B cell (primary cell): ENCODE measurements around the gene STARD3. TPM values are rescaled to one million over a fixed set of nuclear protein-coding genes. Genes with fewer than 3 reads are reported as not detected.

Experiments used
- ATAC-seq: fragments of 200-7000 bp; cut with Tn5 transposase; one replicate; pipeline ENCODE4 v1.10.0; 2021; ENCODE audit warnings: low read depth, mild to moderate bottlenecking, moderate number of reproducible peaks, moderate library complexity
- CTCF ChIA-PET: fragments of 350-600 bp; sonication (Branson Sonifier 250); formaldehyde crosslinking; loops from one replicate; lab custom pipeline; 2021; ENCODE audit warnings: antibody characterized with exemption, inconsistent platforms; lab: Charles Lee
- POLR2A ChIA-PET: fragments of 350-600 bp; sonication (Branson Sonifier 250); formaldehyde crosslinking; loops from one replicate; lab custom pipeline; 2021; ENCODE audit warnings: antibody characterized with exemption; lab: Charles Lee
- DNase-seq: peaks from one replicate; pipeline ENCODE4 v3.0.0; 2013
- H2AFZ ChIP-seq: 2 replicates; pipeline ENCODE4 v1.6.1; 2012; ENCODE audit warnings: mild to moderate bottlenecking, low read depth, low read length; ENCODE audit not compliant: insufficient read depth, poor library complexity, severe bottlenecking
- H3K27ac ChIP-seq, 2 donors: 1 replicate in 1 of 2; 2 replicates in 1 of 2; pipeline ENCODE4 v1.5.1; 2012 to 2013; ENCODE audit warnings: low read length in 2 of 2, mild to moderate bottlenecking in 2 of 2, moderate library complexity in 1 of 2
- H3K27me3 ChIP-seq, 4 experiments: fragments of 200-600 bp in 1 of 4; sonication (generic) in 1 of 4; replicated peaks in 1 of 4; 1 replicate in 2 of 4; 2 replicates in 2 of 4; pipeline versions ENCODE4 v1.6.1 to v1.7.0; 2013 to 2016; ENCODE audit warnings: low read length in 3 of 4, mild to moderate bottlenecking in 2 of 4, mixed read lengths in 1 of 4, moderate library complexity in 1 of 4; ENCODE audit not compliant: insufficient read depth in 4 of 4, control insufficient read depth in 3 of 4; ENCODE audit errors: control extremely low read depth in 1 of 4
- H3K36me3 ChIP-seq, 2 experiments: replicated peaks in 1 of 2; 1 replicate in 1 of 2; 2 replicates in 1 of 2; pipeline versions ENCODE4 v1.6.1 to v1.7.1; 2013; ENCODE audit warnings: low read length in 1 of 2; ENCODE audit not compliant: insufficient read depth in 2 of 2, control insufficient read depth in 1 of 2; ENCODE audit errors: control extremely low read depth in 1 of 2, extremely low read depth in 1 of 2
- H3K4me1 ChIP-seq, 2 donors: fragments of 200-600 bp in 1 of 2; sonication (generic) in 1 of 2; 1 replicate in 1 of 2; 2 replicates in 1 of 2; pipeline versions ENCODE4 v1.5.1 to v1.6.1; 2013 to 2017; ENCODE audit warnings: low read length in 2 of 2; ENCODE audit not compliant: control insufficient read depth in 2 of 2, insufficient read depth in 2 of 2
- H3K4me2 ChIP-seq: replicated peaks from 2 replicates; pipeline ENCODE3; 2012; ENCODE audit warnings: mild to moderate bottlenecking, low read depth, low read length; ENCODE audit not compliant: poor library complexity, severe bottlenecking
- H3K4me3 ChIP-seq, 5 experiments: fragments of 200-600 bp in 1 of 5; sonication (generic) in 1 of 5; 1 replicate in 3 of 5; 2 replicates in 2 of 5; pipeline versions ENCODE4 v1.5.1 to v1.7.0; 2011 to 2016; ENCODE audit warnings: low read length in 4 of 5, mild to moderate bottlenecking in 4 of 5, low read depth in 2 of 5, control low read depth in 1 of 5, moderate library complexity in 1 of 5; ENCODE audit not compliant: insufficient read depth in 1 of 5; ENCODE audit errors: control extremely low read depth in 1 of 5, extremely low read depth in 1 of 5
- H3K79me2 ChIP-seq: fragments of 200-600 bp; sonication (generic); one replicate; pipeline ENCODE4 v1.6.0; 2016; ENCODE audit warnings: low read length; ENCODE audit not compliant: control insufficient read depth, insufficient read depth
- H3K9ac ChIP-seq: fragments of 200-600 bp; sonication (generic); 2 replicates; pipeline ENCODE4 v1.6.1; 2017; ENCODE audit warnings: mild to moderate bottlenecking, low read length, moderate library complexity
- H3K9me3 ChIP-seq, 3 donors: one replicate each; pipeline versions ENCODE4 v1.6.1 to v1.7.1; 2013; ENCODE audit warnings: low read length in 2 of 3; ENCODE audit not compliant: control insufficient read depth in 2 of 3, insufficient read depth in 1 of 3; ENCODE audit errors: control extremely low read depth in 1 of 3
- H4K20me1 ChIP-seq: 2 replicates; pipeline ENCODE4 v1.6.0; 2012; ENCODE audit warnings: mild to moderate bottlenecking, low read length; ENCODE audit not compliant: insufficient read depth, control insufficient read depth, poor library complexity, severe bottlenecking
- H3K27ac Mint-ChIP-seq: one replicate; pipeline ENCODE4 v1.8.0; 2021; ENCODE audit warnings: mixed read lengths
- H3K27me3 Mint-ChIP-seq: one replicate; pipeline ENCODE4 v1.8.0; 2021; ENCODE audit warnings: mixed read lengths
- H3K4me1 Mint-ChIP-seq: one replicate; pipeline ENCODE4 v1.8.0; 2021; ENCODE audit warnings: mixed read lengths
- H3K4me3 Mint-ChIP-seq: one replicate; pipeline ENCODE4 v1.8.0; 2021; ENCODE audit warnings: mixed read lengths
- H3K9me3 Mint-ChIP-seq: one replicate; pipeline ENCODE4 v1.8.0; 2022; ENCODE audit warnings: mixed read lengths; ENCODE audit not compliant: insufficient read depth
- CTCF ChIP-seq: fragments of 200-600 bp; IDR thresholded peaks from one replicate; pipeline ENCODE4 v1.8.0; 2022; ENCODE audit warnings: antibody characterized with exemption, mild to moderate bottlenecking
- EZH2 ChIP-seq: IDR thresholded peaks from 2 replicates; pipeline ENCODE4 v1.6.1; 2012; ENCODE audit warnings: borderline replicate concordance, low read depth, mild to moderate bottlenecking, moderate library complexity, low read length; ENCODE audit not compliant: insufficient read depth, poor library complexity, severe bottlenecking
- WGBS: methylation state at CpG from one replicate; pipeline ENCODE4 v1.1.5; 2013; ENCODE audit warnings: missing lambda C conversion rate; ENCODE audit not compliant: insufficient coverage; 5-methylcytosine and 5-hydroxymethylcytosine counted together
- intact Hi-C: fragments of 100-400 bp; cut with micrococcal nuclease; formaldehyde crosslinking; loops from one replicate; pipeline ENCODE4 v1.10.0; 2022
- polyA plus RNA-seq: library from polyadenylated mRNA; depleted of rRNA; stranded (reverse); fragments of >200 nt; gene quantifications from 2 replicates; pipeline ENCODE4 v1.2.3, GENCODE V29; 2012
- total RNA-seq, 2 donors: library from RNA; stranded (reverse); fragments of 120-200 nt in 1 of 2; gene quantifications; 1 replicate in 1 of 2; 2 replicates in 1 of 2; pipeline versions ENCODE4 v1.2.3 to v1.2.4, GENCODE V29; 2013 to 2022

STARD3 gene
- total and polyA plus RNA-seq, 2 donors (not counting 1 experiment from before 2014, with no cell fraction given) = 93.1 to 231 TPM

GRCh38 chr17:39688475-39688835 lies 51.5 kb downstream of the STARD3 start:
- intact Hi-C loops = loop anchor here (1.0 to 5.0 kb wide), 5 partner anchors 9 to 264 kb away; partner anchors contain the start of genes CDK12, MIEN1 and PNMT
- Histone ChIP-seq H3K79me2 (no peaks in the 10 kb centered on the region), H3K27me3 (no peaks in the 10 kb centered on the region), H4K20me1 (no peaks in the 10 kb centered on the region), H3K9me3 (no peaks in the 10 kb centered on the region), H3K4me3 (peak overlapping the region; percentile 65 to 92 (median 75)), H3K9ac (peak overlapping the region; percentile 74), H3K36me3 (peaks cover 0 to 12% of the 10 kb centered on the region in 2 experiments), H3K27ac (peak overlapping the region; percentile 70 to 87), H3K4me1 (peaks cover 15 to 18% of the 10 kb centered on the region in 2 donors), H3K4me2 (peak overlapping the region; percentile 77), H2AFZ (peak overlapping the region; percentile 97)
- ChIA-PET POLR2A (interaction anchor here (1.0 to 2.0 kb wide), 5 partner anchors 10 to 177 kb away, joined by 3 to 14 read pairs (median 10); no protein-coding TSS in a partner anchor), CTCF (interaction anchor here (0.9 to 3.3 kb wide), 8 partner anchors 10 to 292 kb away, joined by 3 to 15 read pairs (median 4); partner anchors contain the start of genes PNMT and PSMD3)
- H3K9me3 Mint-ChIP-seq = no peaks in the 10 kb centered on the region
- 17% methylated on average over 3 of the region's 6 CpGs for WGBS
- peak overlapping the region; percentile 98 for H3K27ac Mint-ChIP-seq
- H3K27me3 Mint-ChIP-seq = no peaks in the 10 kb centered on the region
- peak overlapping the region; percentile 99 for H3K4me3 Mint-ChIP-seq
- no peak for DNase-seq
- H3K4me1 Mint-ChIP-seq = peaks cover 21% of the 10 kb centered on the region
- TF ChIP-seq EZH2 (no peak), CTCF (no peak)
- no peak for ATAC-seq

GRCh38 chr17:39688945-39689344 lies 52.0 kb downstream of the STARD3 start:
- Histone ChIP-seq H3K4me1 (peaks cover 15 to 18% of the 10 kb centered on the region in 2 donors), H3K27ac (no peak overlapping the region), H3K9me3 (no peaks in the 10 kb centered on the region), H3K4me3 (peak overlapping the region in 1 of 5 experiments; percentile 75), H3K9ac (peak overlapping the region; percentile 74), H3K27me3 (no peaks in the 10 kb centered on the region), H2AFZ (peak overlapping the region; percentile 97), H3K79me2 (no peaks in the 10 kb centered on the region), H3K36me3 (peaks cover 0 to 10% of the 10 kb centered on the region in 2 experiments), H3K4me2 (peak overlapping the region; percentile 77), H4K20me1 (no peaks in the 10 kb centered on the region)
- H3K4me3 Mint-ChIP-seq = peak overlapping the region; percentile 99
- WGBS = 80% methylated on average over 1 of the region's 3 CpGs
- no peaks in the 10 kb centered on the region for H3K9me3 Mint-ChIP-seq
- no peak for ATAC-seq
- H3K27ac Mint-ChIP-seq = peak overlapping the region; percentile 20
- TF ChIP-seq EZH2 = no peak
- TF ChIP-seq CTCF = no peak
- ChIA-PET POLR2A (interaction anchor here (1.1 kb wide), 1 partner anchor 177 kb away, joined by 3 read pairs; no protein-coding TSS in a partner anchor), CTCF (interaction anchor here (2.2 to 3.3 kb wide), 2 partner anchors 20 to 66 kb away, joined by 5 to 15 read pairs; partner anchors contain the start of gene PNMT)
- peaks cover 21% of the 10 kb centered on the region for H3K4me1 Mint-ChIP-seq
- intact Hi-C loops = loop anchor here (1.0 to 5.0 kb wide), 5 partner anchors 10 to 264 kb away; partner anchors contain the start of genes CDK12, MIEN1 and PNMT
- no peaks in the 10 kb centered on the region for H3K27me3 Mint-ChIP-seq
- DNase-seq = no peak
